ENCODE measurements around the gene CSGALNACT2.

DNA sequence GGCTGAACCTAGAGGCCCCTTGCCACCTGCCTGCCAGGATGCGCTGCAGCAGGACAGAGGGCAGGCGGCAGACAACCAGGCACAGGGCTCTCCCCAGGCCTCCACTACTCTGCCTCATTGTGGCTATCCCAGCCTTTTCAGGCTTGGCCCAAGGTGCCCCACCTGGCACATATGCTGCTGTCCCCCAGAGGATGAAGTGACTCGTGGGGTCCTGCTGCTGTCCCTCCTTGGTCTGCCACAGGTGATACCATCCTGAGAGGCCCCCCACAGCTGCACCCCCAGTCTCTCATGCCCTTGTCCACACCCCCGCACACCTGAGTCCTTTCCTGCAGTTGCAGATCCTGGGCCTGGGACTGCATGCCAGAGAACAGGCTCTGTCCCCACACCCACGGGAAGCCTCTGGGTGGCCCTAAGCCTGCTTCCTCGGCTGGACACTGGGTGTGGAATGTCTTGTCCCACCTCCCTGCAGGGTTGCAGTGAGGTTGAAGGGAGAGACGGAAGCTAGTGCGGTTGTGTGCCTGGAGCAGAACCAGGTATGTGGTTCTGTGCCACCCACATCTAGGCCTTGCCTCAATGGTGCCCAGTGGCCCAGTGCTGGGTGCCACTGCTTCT, 73.3 kb downstream of the CSGALNACT2 start:
- TF ChIP-seq, protein P1, sequence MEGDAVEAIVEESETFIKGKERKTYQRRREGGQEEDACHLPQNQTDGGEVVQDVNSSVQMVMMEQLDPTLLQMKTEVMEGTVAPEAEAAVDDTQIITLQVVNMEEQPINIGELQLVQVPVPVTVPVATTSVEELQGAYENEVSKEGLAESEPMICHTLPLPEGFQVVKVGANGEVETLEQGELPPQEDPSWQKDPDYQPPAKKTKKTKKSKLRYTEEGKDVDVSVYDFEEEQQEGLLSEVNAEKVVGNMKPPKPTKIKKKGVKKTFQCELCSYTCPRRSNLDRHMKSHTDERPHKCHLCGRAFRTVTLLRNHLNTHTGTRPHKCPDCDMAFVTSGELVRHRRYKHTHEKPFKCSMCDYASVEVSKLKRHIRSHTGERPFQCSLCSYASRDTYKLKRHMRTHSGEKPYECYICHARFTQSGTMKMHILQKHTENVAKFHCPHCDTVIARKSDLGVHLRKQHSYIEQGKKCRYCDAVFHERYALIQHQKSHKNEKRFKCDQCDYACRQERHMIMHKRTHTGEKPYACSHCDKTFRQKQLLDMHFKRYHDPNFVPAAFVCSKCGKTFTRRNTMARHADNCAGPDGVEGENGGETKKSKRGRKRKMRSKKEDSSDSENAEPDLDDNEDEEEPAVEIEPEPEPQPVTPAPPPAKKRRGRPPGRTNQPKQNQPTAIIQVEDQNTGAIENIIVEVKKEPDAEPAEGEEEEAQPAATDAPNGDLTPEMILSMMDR (IDR thresholded peaks at IDR 0.05) = no peak
- TF ChIP-seq POLR2AphosphoS5 (IDR thresholded peaks at IDR 0.05; ENCODE audit: low read depth, low read length) = no peak
- TF ChIP-seq, protein P2, sequence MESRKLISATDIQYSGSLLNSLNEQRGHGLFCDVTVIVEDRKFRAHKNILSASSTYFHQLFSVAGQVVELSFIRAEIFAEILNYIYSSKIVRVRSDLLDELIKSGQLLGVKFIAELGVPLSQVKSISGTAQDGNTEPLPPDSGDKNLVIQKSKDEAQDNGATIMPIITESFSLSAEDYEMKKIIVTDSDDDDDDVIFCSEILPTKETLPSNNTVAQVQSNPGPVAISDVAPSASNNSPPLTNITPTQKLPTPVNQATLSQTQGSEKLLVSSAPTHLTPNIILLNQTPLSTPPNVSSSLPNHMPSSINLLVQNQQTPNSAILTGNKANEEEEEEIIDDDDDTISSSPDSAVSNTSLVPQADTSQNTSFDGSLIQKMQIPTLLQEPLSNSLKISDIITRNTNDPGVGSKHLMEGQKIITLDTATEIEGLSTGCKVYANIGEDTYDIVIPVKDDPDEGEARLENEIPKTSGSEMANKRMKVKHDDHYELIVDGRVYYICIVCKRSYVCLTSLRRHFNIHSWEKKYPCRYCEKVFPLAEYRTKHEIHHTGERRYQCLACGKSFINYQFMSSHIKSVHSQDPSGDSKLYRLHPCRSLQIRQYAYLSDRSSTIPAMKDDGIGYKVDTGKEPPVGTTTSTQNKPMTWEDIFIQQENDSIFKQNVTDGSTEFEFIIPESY (IDR thresholded peaks at IDR 0.05; ENCODE audit: borderline replicate concordance, low read depth) = no peak
- TF ChIP-seq NFIC (IDR thresholded peaks at IDR 0.05; ENCODE audit: borderline replicate concordance) = no peak
- no peak for TF ChIP-seq YY1 (IDR thresholded peaks at IDR 0.05; ENCODE audit: low read depth)
- TF ChIP-seq EZH2phosphoT487 (IDR thresholded peaks at IDR 0.05; ENCODE audit: borderline replicate concordance, low read depth) = no peak
- TF ChIP-seq, protein P3, sequence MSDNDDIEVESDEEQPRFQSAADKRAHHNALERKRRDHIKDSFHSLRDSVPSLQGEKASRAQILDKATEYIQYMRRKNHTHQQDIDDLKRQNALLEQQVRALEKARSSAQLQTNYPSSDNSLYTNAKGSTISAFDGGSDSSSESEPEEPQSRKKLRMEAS (IDR thresholded peaks at IDR 0.05; ENCODE audit: low read depth) = no peak
- TF ChIP-seq, protein P4, sequence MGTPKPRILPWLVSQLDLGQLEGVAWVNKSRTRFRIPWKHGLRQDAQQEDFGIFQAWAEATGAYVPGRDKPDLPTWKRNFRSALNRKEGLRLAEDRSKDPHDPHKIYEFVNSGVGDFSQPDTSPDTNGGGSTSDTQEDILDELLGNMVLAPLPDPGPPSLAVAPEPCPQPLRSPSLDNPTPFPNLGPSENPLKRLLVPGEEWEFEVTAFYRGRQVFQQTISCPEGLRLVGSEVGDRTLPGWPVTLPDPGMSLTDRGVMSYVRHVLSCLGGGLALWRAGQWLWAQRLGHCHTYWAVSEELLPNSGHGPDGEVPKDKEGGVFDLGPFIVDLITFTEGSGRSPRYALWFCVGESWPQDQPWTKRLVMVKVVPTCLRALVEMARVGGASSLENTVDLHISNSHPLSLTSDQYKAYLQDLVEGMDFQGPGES (IDR thresholded peaks at IDR 0.05; ENCODE audit: low read depth, low read length) = no peak
- no peak for TF ChIP-seq EP300 (IDR thresholded peaks at IDR 0.05; ENCODE audit: borderline replicate concordance in 1 of 2, low read depth in 1 of 2, low read length in 1 of 2)
- TF ChIP-seq, protein P5, sequence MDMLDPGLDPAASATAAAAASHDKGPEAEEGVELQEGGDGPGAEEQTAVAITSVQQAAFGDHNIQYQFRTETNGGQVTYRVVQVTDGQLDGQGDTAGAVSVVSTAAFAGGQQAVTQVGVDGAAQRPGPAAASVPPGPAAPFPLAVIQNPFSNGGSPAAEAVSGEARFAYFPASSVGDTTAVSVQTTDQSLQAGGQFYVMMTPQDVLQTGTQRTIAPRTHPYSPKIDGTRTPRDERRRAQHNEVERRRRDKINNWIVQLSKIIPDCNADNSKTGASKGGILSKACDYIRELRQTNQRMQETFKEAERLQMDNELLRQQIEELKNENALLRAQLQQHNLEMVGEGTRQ (IDR thresholded peaks at IDR 0.05; ENCODE audit: borderline replicate concordance, low read depth, low read length) = no peak

Measured in SK-N-SH (cell line).